GM23338 (cell line): Measurements from ENCODE around the gene ZBTB22.
"Not testable (repeated sequence)": the region's sequence is repeated elsewhere in the genome, so short reads cannot be mapped to it uniquely, and the experiment has no call there.

Experiments used
- CREB1 ChIP-seq: fragments of 250-450 bp; sonication (Bioruptor Pico); IDR thresholded peaks from 2 replicates; pipeline ENCODE4 v1.5.0; 2020; ENCODE audit warnings: low read depth, mild to moderate bottlenecking, moderate library complexity
- CTCF ChIP-seq, 2 experiments: fragments of 200-600 bp in 1 of 2; sonication (generic) in 1 of 2; conservative IDR thresholded peaks; 2 replicates each; pipeline versions ENCODE4 v1.5.1 to v1.6.1; 2016 to 2017; ENCODE audit warnings: antibody characterized with exemption in 2 of 2, low read depth in 2 of 2, mild to moderate bottlenecking in 2 of 2, moderate library complexity in 1 of 2
- EZH2 ChIP-seq: fragments of 200-600 bp; sonication (generic); IDR thresholded peaks from one replicate; pipeline ENCODE4 v1.8.0; 2017; ENCODE audit warnings: antibody characterized with exemption, mild to moderate bottlenecking, low read depth; ENCODE audit not compliant: unreplicated experiment
- EZH2phosphoT487 ChIP-seq: fragments of 200-600 bp; sonication (generic); IDR thresholded peaks from one replicate; pipeline ENCODE4 v1.8.1; 2018; ENCODE audit warnings: antibody characterized with exemption; ENCODE audit not compliant: unreplicated experiment
- POLR2AphosphoS5 ChIP-seq: IDR thresholded peaks from 2 replicates; pipeline ENCODE4 v1.6.1; 2016; ENCODE audit warnings: antibody characterized with exemption, low read depth

GRCh38 chr6:33364475-33365205, 47.1 kb upstream of the ZBTB22 start:
- TF ChIP-seq CTCF (conservative IDR thresholded peaks at IDR 0.05; ENCODE audit: low read depth in 2 of 2); EZH2phosphoT487; CREB1 (CRISPR knock-in tag); EZH2: not testable (repeated sequence)
- TF ChIP-seq POLR2AphosphoS5 = 0 out of 2 replicates have a peak, but pooled peaks have one; percentile 31
